Right lung (tissue), 5 donors: ENCODE data around the gene MKI67. TPM values are rescaled to one million over a fixed set of nuclear protein-coding genes. Genes with fewer than 3 reads are reported as not detected.
"Not testable (repeated sequence)": the region's sequence is repeated elsewhere in the genome, so short reads cannot be mapped to it uniquely, and the experiment has no call there.

ENCODE experiments used
- DNase-seq, 2 donors: peaks; one replicate each; pipeline ENCODE4 v3.0.0-alpha.2; 2013
- polyA plus RNA-seq, 5 donors: library from polyadenylated mRNA; unstranded; fragments of 120-200 nt; gene quantifications; one replicate each; pipeline versions ENCODE4 v1.2.1 to v1.2.3, GENCODE V29; 2013; ENCODE audit warnings: inconsistent platforms in 1 of 5, low replicate concordance in 1 of 5; ENCODE audit not compliant: insufficient read length in 5 of 5, insufficient read depth in 1 of 5

Gene MKI67
- polyA plus RNA-seq, 5 donors: 32.7 to 96.8 (median 49.7) TPM

- DNase-seq: no peak
Measured at GRCh38 chr10:128113026-128113425, 13.2 kb downstream of the MKI67 start.

GRCh38 chr10:128111696-128112095 lies 14.5 kb downstream of the MKI67 start:
- DNase-seq: no peak

- DNase-seq: no peak
Measured at GRCh38 chr10:128110339-128110738, 15.9 kb downstream of the MKI67 start.

GRCh38 chr10:128109707-128110106 lies 16.5 kb downstream of the MKI67 start:
- no peak for DNase-seq

GRCh38 chr10:128105383-128105782 lies 20.8 kb downstream of the MKI67 start:
- no peak for DNase-seq

- no peak for DNase-seq
Measured at GRCh38 chr10:128103229-128103714, 23.0 kb downstream of the MKI67 start.

- no peak for DNase-seq
Measured at GRCh38 chr10:128102480-128103228, 23.6 kb downstream of the MKI67 start.

- DNase-seq: no peak
Measured at GRCh38 chr10:128101901-128102300, 24.3 kb downstream of the MKI67 start.

- DNase-seq: no peak
Measured at GRCh38 chr10:128099901-128100300, 26.3 kb downstream of the MKI67 start.

- no peak for DNase-seq
Measured at GRCh38 chr10:128098631-128099030, 27.6 kb downstream of the MKI67 start.

GRCh38 chr10:128097783-128098182 lies 28.4 kb downstream of the MKI67 start:
- no peak for DNase-seq

GRCh38 chr10:128096486-128097199 lies 29.6 kb downstream of the MKI67 start:
- no peak for DNase-seq

- no peak for DNase-seq
Measured at GRCh38 chr10:128095753-128096469, 30.3 kb downstream of the MKI67 start.

GRCh38 chr10:128095027-128095752 lies 31.0 kb downstream of the MKI67 start:
- DNase-seq: no peak

- DNase-seq: not testable (repeated sequence)
Measured at GRCh38 chr10:128094596-128094995, 31.6 kb downstream of the MKI67 start.

GRCh38 chr10:128092454-128092853 lies 33.8 kb downstream of the MKI67 start:
- no peak for DNase-seq

GRCh38 chr10:128091636-128092210 lies 34.5 kb downstream of the MKI67 start:
- no peak for DNase-seq

GRCh38 chr10:128087884-128088709 lies 38.1 kb downstream of the MKI67 start:
- DNase-seq: no peak

GRCh38 chr10:128087146-128087883 lies 38.9 kb downstream of the MKI67 start:
- no peak for DNase-seq
